Measurements from ENCODE around the gene ASCL5.

DNA sequence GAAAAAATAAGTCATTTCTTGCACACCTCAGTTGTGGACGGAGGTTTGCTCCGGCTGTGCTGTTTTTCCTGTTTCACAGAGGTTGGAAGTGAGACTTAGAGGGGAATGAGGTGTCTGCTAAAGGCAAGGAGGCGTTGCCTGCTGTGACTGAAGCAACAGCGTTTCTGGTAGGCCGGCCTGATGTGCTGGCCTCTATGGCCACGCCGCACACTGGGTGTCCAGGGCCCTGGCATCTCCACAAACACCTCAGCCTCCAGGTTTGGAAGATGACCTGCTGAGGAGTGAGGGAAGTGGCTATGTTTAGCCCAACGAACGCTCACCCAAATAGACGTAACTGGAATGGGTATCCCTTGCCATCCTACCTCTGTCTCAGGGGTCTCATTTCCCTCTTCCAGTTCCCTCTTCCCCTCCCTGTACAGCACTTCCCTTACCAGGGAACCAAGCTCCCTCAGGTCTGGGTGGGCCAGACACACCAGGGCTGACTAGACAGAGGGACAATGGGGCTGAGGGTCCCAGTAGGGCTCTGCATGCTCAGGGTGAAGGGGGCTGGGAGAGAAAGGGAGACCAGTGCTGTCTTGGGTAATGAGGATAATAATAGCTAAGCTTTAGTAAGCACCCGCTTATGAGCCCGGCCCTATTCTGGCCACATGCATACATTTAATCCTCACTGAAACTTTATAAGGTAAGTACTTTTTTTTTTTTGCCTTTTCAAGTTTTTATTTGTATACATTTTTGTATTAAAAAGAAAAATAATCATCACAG lies 26.6 kb downstream of the ASCL5 start:
- TF ChIP-seq, protein P1, sequence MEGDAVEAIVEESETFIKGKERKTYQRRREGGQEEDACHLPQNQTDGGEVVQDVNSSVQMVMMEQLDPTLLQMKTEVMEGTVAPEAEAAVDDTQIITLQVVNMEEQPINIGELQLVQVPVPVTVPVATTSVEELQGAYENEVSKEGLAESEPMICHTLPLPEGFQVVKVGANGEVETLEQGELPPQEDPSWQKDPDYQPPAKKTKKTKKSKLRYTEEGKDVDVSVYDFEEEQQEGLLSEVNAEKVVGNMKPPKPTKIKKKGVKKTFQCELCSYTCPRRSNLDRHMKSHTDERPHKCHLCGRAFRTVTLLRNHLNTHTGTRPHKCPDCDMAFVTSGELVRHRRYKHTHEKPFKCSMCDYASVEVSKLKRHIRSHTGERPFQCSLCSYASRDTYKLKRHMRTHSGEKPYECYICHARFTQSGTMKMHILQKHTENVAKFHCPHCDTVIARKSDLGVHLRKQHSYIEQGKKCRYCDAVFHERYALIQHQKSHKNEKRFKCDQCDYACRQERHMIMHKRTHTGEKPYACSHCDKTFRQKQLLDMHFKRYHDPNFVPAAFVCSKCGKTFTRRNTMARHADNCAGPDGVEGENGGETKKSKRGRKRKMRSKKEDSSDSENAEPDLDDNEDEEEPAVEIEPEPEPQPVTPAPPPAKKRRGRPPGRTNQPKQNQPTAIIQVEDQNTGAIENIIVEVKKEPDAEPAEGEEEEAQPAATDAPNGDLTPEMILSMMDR (IDR thresholded peaks at IDR 0.05) = no peak
- TF ChIP-seq POLR2AphosphoS5 (IDR thresholded peaks at IDR 0.05; ENCODE audit: insufficient read depth in 1 of 2, low read depth in 1 of 2) (no peak), POLR2A (IDR thresholded peaks at IDR 0.05) (no peak)

Data from vagina (tissue), 2 donors.